NAMALWA (cell line): ENCODE results near the gene TBPL1.
A peak's percentile ranks its signal among the peaks of the same experiment; 100 is the strongest.
"Not testable (repeated sequence)": the region's sequence is repeated elsewhere in the genome, so short reads cannot be mapped to it uniquely, and the experiment has no call there.

Source experiments
- DNase-seq: peaks from one replicate; pipeline ENCODE4 v3.0.0-alpha.2; 2015; ENCODE audit warnings: low spot score

The TBPL1 gene

GRCh38 chr6:133952815-133953633 lies at the start of gene TBPL1:
TBPL1 (plus strand) TSS chr6:133953224; CDS start chr6:133980126, 26,902 bp downstream.
- peak; percentile 97 for DNase-seq

GRCh38 chr6:133903855-133904254 lies 49.2 kb upstream of the TBPL1 start:
- no peak for DNase-seq

DNA sequence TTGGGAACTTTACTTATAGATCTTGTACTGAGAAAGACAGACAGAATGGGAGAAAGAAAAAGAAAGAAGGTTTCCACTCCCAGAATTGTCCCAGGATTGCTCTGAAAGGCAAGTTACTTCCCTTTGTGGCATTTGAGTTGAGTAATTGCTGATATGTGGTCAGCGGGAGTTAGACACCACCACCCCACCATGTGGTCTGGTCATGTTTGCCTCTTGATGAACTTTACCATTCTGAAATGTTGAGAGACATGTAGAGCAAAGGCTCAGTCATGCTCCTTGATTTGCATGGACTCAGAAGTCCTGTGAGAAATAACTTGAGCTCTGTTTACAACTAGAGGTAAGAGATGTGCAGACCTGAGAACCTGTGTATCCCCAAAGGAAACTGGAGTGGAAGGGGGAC lies 47.0 kb upstream of the TBPL1 start:
- DNase-seq = no peak

GRCh38 chr6:133916650-133917151 lies 36.3 kb upstream of the TBPL1 start:
- peak; percentile 88 for DNase-seq

DNA sequence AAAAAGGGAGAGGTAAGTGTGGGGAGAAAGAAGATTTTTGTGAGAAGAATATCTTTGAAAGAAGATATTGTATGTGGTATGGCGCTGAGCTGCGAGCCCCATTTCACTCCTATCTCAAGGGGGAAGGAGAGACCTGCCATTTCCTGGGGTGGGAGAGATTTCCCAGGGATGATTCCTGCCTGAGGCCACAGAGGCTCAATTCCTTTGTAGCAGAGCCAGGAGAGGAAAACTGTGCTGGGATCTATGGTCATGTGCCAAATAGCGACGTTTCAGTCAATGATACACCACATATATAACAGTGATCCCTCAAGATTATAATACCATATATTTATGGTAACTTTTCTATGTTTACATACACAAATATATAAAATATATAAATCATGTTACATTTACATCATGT lies 35.2 kb upstream of the TBPL1 start:
- DNase-seq = no peak

- DNase-seq = peak; percentile 23
Observed at GRCh38 chr6:133918208-133918930, 34.7 kb upstream of the TBPL1 start.

DNA sequence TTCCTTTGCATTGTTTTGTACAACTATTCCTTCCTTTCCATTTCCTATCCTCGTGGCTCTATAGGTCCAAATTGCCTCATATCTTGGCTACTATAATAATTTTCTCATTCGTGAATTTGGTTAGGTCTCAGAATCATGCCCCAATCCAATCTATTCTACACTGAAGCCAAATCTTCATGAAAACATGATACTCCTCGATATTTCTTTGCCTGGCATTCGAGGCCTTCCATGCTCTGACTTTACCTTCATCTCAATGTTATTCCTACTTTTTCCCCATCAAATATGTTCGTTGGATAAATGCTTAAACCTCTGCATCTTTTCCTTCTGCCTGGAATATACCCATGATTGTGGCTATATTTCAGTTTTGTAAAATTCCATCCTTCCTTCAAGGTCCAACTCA lies 33.7 kb upstream of the TBPL1 start:
- DNase-seq = no peak

DNA sequence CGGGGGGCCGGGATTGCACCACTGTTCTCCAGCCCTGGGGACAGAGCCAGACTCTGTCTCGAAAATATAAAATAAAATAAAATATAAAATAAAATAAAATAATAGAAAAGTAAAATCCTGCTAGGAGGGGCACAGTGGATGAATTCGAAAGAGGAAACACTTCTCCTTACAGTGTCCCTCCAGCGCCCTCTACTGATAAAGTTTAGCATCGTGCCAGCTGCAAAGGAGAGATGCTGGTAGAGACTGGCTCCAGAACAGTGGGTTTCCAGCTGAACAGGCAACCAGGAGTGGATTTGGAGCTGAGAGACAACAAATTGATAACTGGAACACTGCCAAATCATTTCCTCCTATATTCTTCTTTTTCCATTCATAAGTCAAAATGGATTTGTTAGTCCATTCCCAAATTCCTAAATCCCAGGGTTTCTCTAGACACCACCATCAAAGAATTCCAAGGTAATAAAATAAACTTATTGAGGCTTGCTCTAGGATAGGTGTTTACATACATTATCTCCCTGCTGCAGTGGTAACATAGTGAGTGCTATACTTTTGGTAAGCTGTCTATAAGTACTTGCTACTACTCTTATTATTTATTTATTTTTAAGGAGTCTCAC lies 31.7 kb upstream of the TBPL1 start:
- peak; percentile 91 for DNase-seq

DNA sequence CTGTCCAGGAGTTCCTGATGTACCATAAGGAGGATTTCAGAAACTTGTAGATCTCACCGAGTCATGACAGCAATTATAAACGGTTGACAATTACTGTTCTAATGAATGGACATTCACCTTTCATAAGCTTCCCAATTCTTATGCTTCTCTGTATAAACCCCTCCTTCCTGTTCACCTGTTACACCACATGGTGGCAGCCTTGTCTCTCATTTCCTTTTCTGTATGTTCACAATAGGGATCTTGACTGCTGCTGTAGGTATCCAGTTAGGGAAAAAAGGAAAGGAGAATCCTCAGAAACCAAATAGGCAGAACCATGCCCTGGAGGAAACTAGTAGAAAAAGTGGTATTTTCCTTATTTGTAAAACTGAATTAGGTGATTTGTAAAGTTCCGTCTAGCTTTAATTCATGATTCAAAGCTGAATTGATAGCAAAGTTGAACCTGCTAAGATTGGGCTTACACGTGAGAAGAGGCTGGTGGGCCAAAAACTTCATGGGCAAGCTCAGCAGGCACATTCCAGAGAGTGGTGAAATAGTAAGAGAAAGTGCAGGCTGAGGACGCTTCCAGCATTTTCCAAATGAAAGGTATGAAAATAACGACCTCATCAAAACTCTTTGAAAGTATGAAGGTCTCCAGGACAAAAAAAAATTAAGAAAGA lies 29.0 kb upstream of the TBPL1 start:
- DNase-seq = peak; percentile 82

GRCh38 chr6:133931221-133931620 lies 21.8 kb upstream of the TBPL1 start:
- DNase-seq = not testable (repeated sequence)

GRCh38 chr6:133936352-133936751 lies 16.7 kb upstream of the TBPL1 start:
- not testable (repeated sequence) for DNase-seq

- DNase-seq = no peak
Observed at GRCh38 chr6:133937909-133938308, 15.1 kb upstream of the TBPL1 start.

GRCh38 chr6:133938533-133938932 lies 14.5 kb upstream of the TBPL1 start:
- DNase-seq = no peak

DNA sequence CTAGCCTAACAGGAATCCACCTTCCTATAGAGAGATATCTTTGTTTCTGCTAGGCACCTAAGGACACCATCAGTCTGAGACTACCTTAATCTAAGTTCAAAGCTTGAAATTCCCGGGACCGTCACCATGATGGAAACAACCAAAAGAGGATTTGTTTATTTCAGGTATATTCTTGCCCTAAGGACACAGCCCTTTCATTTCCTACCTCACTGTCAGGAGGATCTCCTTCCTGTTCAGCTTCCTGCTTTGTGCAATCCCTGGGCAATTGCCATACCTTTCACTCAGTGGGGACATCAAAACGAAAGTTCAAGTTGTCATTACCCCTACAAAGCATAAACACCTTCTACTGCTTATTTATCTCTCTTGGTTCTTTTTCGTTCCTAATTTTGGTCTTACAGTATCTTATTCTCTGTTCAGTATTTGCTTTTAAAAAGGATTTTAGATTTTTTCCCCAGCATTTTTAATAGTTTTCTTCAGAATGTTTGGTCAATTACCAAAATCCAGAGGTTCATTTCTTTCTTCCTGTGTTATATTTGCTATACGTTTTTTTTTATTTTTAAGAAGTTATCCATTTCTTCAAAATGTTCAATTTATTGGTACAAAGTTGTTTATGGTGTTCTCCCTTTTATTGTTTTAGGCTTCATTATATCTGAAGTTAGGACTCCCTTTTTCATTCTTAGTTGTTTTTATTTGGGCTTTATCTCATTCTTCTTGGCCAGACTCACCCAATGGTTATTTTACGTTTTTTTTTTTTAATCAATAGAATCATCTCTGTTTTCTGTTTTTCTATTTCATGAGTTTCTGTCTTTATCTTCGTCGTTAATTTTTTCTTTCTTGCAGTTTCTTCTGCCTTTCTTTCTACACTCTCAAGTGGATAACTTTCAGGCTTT lies 13.0 kb upstream of the TBPL1 start:
- no peak for DNase-seq

DNA sequence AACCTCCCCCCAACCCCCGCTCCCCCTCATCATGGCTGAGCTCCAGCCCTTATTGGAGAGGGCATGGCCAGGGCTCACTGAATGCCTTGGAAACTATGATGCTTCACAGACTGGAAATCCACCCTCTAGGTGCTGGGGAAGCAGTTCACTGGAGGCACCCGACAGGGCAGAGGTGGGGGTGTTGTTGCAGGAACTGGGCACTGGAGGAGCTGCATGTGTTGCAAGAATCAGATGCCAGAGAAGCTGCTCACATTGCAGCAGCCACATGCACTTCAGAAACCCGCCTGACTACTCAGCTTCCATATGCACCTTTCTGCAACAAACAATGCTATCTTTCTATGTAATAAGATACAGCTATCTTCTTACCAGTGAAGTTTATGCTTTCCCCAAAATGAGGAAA lies 7.9 kb upstream of the TBPL1 start:
- DNase-seq = no peak

GRCh38 chr6:133947302-133947900 lies 5.6 kb upstream of the TBPL1 start:
- DNase-seq = no peak

DNA sequence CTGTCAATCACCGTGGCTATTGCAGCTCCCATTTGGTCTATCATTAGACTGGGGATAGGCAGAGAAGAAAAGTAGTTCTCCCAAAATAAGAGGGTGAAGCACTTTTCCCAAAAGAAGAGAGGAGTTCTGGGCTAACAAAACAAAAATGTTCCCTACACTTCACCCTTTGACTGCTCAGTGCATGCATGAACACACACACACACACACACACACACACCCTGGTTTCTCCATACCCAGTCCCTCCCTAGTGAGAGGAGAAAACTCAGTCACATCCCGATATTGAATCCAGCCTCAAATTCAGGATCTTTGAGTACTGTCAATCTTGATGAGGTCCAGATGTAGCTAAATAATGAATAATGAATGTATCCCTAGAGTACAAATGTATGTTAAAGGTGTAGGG lies 4.6 kb upstream of the TBPL1 start:
- DNase-seq = no peak

GRCh38 chr6:133951227-133951626 lies 1.8 kb upstream of the TBPL1 start:
- DNase-seq = no peak

DNA sequence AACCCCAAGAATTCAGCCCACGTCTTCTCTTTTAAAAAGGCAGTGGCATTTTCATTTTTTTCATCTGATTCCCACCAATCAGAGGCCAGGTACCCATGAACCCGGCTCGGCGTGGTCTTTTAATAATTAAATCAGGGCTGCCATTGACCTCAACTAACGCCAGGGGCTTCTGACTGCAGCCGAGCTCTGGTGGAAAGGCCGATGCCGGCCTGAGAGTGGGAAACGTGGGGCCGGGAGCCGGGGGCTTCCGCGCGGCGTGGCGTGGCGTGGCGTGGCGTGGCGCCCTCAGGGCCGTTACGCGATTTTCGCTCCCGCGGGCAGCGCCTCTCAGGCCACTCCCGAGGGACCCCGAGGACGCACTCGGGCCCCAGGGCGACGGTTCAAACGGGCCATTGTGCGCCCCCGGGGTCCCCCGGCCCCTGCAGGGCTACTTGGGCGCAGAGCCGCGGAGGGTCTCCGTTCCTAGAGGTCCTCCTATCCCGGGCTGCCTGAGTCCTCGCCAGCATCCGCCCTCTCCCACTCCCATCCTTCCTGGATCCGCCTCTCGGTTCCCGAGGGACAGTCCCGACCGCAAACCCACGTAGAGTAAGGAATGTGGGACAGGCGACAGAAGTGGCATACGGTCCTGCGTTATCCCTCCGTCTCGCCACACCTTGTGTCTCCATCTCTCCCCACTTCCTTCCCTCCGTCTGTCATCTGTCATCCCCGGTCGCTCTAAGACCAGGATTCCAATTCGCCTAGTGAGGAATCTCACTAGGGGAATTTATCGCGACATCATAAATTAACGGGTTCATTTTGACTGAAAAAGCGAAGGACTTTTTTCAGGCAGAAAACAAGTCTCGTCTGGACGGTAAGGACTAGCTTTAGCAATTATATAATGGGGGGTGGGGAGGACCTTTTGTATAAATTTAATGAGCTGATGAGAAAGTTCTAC lies 876 bp upstream of the TBPL1 start:
- peak; percentile 93 for DNase-seq
